Lung (tissue), 12 donors: ENCODE data around the gene SLIT2. TPM values are rescaled to one million over a fixed set of nuclear protein-coding genes. Genes with fewer than 3 reads are reported as not detected.

Experiments used
- ATAC-seq: fragments of 200-7000 bp; cut with Tn5 transposase; one replicate; pipeline ENCODE4 v1.9.1; 2020; ENCODE audit warnings: moderate number of reproducible peaks; ENCODE audit not compliant: insufficient read depth, low FRiP score
- DNase-seq, 3 donors: peaks; one replicate each; pipeline ENCODE4 v3.0.0-alpha.2; 2013 to 2017
- H3K27ac ChIP-seq, 2 donors: one replicate each; pipeline ENCODE4 v1.5.1; 2013; ENCODE audit warnings: mild to moderate bottlenecking in 2 of 2, moderate library complexity in 2 of 2, control low read depth in 1 of 2, inconsistent platforms in 1 of 2, low read depth in 1 of 2, low read length in 1 of 2
- H3K27me3 ChIP-seq, 3 donors: one replicate each; pipeline ENCODE4 v1.5.1; 2013; ENCODE audit warnings: low read length in 2 of 3; ENCODE audit not compliant: control insufficient read depth in 3 of 3, insufficient read depth in 3 of 3
- H3K36me3 ChIP-seq, 4 donors: one replicate each; pipeline ENCODE4 v1.5.1; 2013; ENCODE audit warnings: low read length in 4 of 4, mild to moderate bottlenecking in 1 of 4, moderate library complexity in 1 of 4; ENCODE audit not compliant: control insufficient read depth in 4 of 4, insufficient read depth in 4 of 4
- H3K4me1 ChIP-seq, 5 donors: one replicate each; pipeline ENCODE4 v1.5.1; 2013; ENCODE audit warnings: low read length in 5 of 5, mild to moderate bottlenecking in 2 of 5, moderate library complexity in 1 of 5; ENCODE audit not compliant: control insufficient read depth in 5 of 5, insufficient read depth in 5 of 5
- H3K4me3 ChIP-seq: one replicate; pipeline ENCODE4 v1.5.1; 2013; ENCODE audit warnings: mild to moderate bottlenecking, control low read depth, moderate library complexity
- H3K9ac ChIP-seq, 2 donors: one replicate each; pipeline ENCODE4 v1.5.1; 2013; ENCODE audit warnings: low read length in 2 of 2, control low read depth in 1 of 2; ENCODE audit not compliant: insufficient read depth in 1 of 2
- H3K9me3 ChIP-seq, 4 donors: one replicate each; pipeline ENCODE4 v1.5.1; 2013; ENCODE audit warnings: low read length in 3 of 4, mild to moderate bottlenecking in 1 of 4, moderate library complexity in 1 of 4; ENCODE audit not compliant: control insufficient read depth in 4 of 4, insufficient read depth in 3 of 4
- WGBS, 2 donors: extraction: QIAGEN DNeasy Blood & Tissue Kit; methylation state at CpG; one replicate each; pipeline ENCODE4 v1.1.7; 2013; 5-methylcytosine and 5-hydroxymethylcytosine counted together
- polyA plus RNA-seq, 2 donors: library from polyadenylated mRNA; stranded (reverse); fragments of 200-250 nt; gene quantifications; one replicate each; pipeline ENCODE4 v1.2.1, GENCODE V29; 2013
- total RNA-seq, 2 donors: library from RNA; depleted of rRNA in 1 of 2; stranded (reverse); fragments of >200 nt in 1 of 2; gene quantifications; one replicate each; pipeline ENCODE4 v1.2.1, GENCODE V29; 2014 to 2021
- TF ChIP-seq, protein P1 (sequence below): IDR thresholded peaks from 2 replicates; pipeline ENCODE4 v1.5.1; 2012; ENCODE audit warnings: mild to moderate bottlenecking; ENCODE audit errors: control extremely low read depth, extremely low read depth
- donor health status: control.
- donor health status: control.
- donor health status: Bipolar disorder and iron deficiency.
- donor health status: healthy.
- donor health status: DM: yes; HTN: yes; CAD: no.

SLIT2 gene
- total and polyA plus RNA-seq, 4 donors: 6.6 to 159 (median 32.4) TPM

DNA sequence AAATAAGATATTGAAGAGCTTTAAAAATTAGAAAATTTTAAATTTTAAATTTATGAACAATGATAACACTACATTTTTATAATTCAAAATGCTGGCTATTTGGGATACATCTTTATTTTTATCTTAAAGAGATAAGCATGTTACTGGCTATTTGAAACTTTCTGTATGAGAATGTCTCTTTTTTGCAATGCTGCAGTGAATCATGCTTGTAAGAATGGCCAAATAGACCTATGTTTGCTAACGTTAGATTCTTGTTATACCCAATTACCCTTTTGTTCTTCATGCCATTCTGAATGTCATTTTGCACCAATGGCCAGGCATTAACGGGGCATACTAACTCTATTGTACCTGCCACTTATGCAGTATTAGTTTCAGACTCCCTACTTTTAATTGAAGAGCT lies 49.5 kb downstream of the SLIT2 start:
- DNase-seq (no peak), ATAC-seq (no peak)
- no peak overlapping the region for H3K4me3 ChIP-seq
- no peak overlapping the region for H3K9ac ChIP-seq
- TF ChIP-seq, protein P1, sequence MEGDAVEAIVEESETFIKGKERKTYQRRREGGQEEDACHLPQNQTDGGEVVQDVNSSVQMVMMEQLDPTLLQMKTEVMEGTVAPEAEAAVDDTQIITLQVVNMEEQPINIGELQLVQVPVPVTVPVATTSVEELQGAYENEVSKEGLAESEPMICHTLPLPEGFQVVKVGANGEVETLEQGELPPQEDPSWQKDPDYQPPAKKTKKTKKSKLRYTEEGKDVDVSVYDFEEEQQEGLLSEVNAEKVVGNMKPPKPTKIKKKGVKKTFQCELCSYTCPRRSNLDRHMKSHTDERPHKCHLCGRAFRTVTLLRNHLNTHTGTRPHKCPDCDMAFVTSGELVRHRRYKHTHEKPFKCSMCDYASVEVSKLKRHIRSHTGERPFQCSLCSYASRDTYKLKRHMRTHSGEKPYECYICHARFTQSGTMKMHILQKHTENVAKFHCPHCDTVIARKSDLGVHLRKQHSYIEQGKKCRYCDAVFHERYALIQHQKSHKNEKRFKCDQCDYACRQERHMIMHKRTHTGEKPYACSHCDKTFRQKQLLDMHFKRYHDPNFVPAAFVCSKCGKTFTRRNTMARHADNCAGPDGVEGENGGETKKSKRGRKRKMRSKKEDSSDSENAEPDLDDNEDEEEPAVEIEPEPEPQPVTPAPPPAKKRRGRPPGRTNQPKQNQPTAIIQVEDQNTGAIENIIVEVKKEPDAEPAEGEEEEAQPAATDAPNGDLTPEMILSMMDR: no peak
- H3K27me3 ChIP-seq: no peaks in the 10 kb centered on the region
- no peaks in the 10 kb centered on the region for H3K9me3 ChIP-seq
- H3K27ac ChIP-seq: no peak overlapping the region
- peaks cover 0 to 21% (median 0%) of the 10 kb centered on the region in 5 donors for H3K4me1 ChIP-seq
- H3K36me3 ChIP-seq: peaks cover 0 to 4% (median 0%) of the 10 kb centered on the region in 4 donors
- WGBS, 2 donors: 54 to 81% methylated on average over 2 of the region's 2 CpGs
